HG02981 (cell line): Measurements from ENCODE around the gene JAZF1.

ENCODE experiments used
- ATAC-seq: cut with Tn5 transposase; IDR thresholded peaks from one replicate; pipeline ENCODE4 v1.9.1; 2021; ENCODE audit warnings: mild to moderate bottlenecking, moderate library complexity; ENCODE audit not compliant: unreplicated experiment

The JAZF1 gene

GRCh38 chr7:27992097-27992496, 188.5 kb downstream of the JAZF1 start:
- no peak for ATAC-seq

- no peak for ATAC-seq
Observed at GRCh38 chr7:27991006-27991528, 189.5 kb downstream of the JAZF1 start.

GRCh38 chr7:27976531-27976930, 204.1 kb downstream of the JAZF1 start:
- no peak for ATAC-seq

- no peak for ATAC-seq
Observed at GRCh38 chr7:27973625-27974024, 207.0 kb downstream of the JAZF1 start.

- no peak for ATAC-seq
Observed at GRCh38 chr7:27972276-27972675, 208.3 kb downstream of the JAZF1 start.

GRCh38 chr7:27971171-27971812, 209.3 kb downstream of the JAZF1 start:
- ATAC-seq: no peak

- ATAC-seq: no peak
Observed at GRCh38 chr7:27970350-27970749, 210.2 kb downstream of the JAZF1 start.

- no peak for ATAC-seq
Observed at GRCh38 chr7:27969346-27969745, 211.2 kb downstream of the JAZF1 start.

GRCh38 chr7:27967639-27968038, 213.0 kb downstream of the JAZF1 start:
- ATAC-seq: peak; percentile 56

- no peak for ATAC-seq
Observed at GRCh38 chr7:27966219-27966780, 214.3 kb downstream of the JAZF1 start.

GRCh38 chr7:27965650-27966049, 214.9 kb downstream of the JAZF1 start:
- no peak for ATAC-seq

GRCh38 chr7:27964820-27965219, 215.8 kb downstream of the JAZF1 start:
- no peak for ATAC-seq

GRCh38 chr7:27963056-27963455, 217.5 kb downstream of the JAZF1 start:
- ATAC-seq: no peak

- no peak for ATAC-seq
Observed at GRCh38 chr7:27962273-27962672, 218.3 kb downstream of the JAZF1 start.

- ATAC-seq: no peak
Observed at GRCh38 chr7:27961255-27961654, 219.3 kb downstream of the JAZF1 start.

- no peak for ATAC-seq
Observed at GRCh38 chr7:27960415-27960814, 220.2 kb downstream of the JAZF1 start.

- no peak for ATAC-seq
Observed at GRCh38 chr7:27958933-27959548, 221.6 kb downstream of the JAZF1 start.

GRCh38 chr7:27955596-27955995, 225.0 kb downstream of the JAZF1 start:
- ATAC-seq: no peak

GRCh38 chr7:27955011-27955410, 225.6 kb downstream of the JAZF1 start:
- no peak for ATAC-seq

- no peak for ATAC-seq
Observed at GRCh38 chr7:27953777-27954176, 226.8 kb downstream of the JAZF1 start.

GRCh38 chr7:27953361-27953760, 227.2 kb downstream of the JAZF1 start:
- no peak for ATAC-seq
